ENCODE measurements around the gene TRIM34.
"Not testable (repeated sequence)": the region's sequence is repeated elsewhere in the genome, so short reads cannot be mapped to it uniquely, and the experiment has no call there.

Gene TRIM34

DNA sequence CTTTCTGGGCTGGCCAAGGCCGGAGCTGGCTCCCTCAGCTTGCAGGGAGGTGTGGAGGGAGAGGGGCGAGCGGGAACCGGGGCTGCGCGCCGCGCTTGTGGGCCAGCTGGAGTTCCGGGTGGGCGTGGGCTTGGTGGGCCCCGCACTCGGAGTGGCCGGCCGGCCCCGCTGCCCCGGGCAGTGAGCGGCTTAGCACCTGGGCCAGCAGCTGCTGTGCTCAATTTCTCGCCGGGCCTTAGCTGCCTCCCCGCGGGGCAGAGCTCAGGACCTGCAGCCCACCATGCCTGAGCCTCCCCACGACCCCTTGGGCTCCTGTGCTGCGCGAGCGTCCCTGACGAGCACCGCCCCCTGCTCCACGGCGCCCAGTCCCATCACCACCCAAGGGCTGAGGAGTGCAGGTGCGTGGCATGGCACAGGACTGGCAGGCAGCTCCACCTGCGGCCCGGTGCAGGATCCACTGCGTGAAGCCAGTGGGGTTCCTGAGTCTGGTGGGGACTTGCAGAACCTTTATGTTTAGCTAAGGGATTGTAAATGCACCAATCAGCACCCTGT, 58.2 kb downstream of the TRIM34 start:
- H3K4me3 Mint-ChIP-seq: not testable (repeated sequence)

DNA sequence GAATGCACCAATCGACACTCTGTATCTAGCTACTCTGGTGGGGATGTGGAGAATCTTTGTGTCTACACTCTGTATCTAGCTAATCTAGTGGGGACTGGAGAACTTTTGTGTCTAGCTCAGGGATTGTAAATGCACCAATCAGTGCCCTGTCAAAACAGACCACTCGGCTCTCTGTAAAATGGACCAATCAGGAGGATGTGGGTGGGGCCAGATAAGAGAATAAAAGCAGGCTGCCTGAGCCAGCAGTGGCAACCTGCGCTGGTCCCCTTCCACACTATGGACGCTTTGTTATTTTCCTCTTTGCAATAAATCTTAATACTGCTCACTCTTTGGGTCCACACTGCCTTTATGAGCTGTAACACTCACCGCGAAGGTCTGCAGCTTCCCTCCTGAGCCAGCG, 58.8 kb downstream of the TRIM34 start:
- intact Hi-C loops (cut with micrococcal nuclease): loop anchor here (1.0 to 10.0 kb wide), 3 partner anchors 9 to 551 kb away; partner anchors contain the start of genes CNGA4 and FHIP1B
- not testable (repeated sequence) for H3K27me3 Mint-ChIP-seq, H3K9me3 Mint-ChIP-seq
- Mint-ChIP-seq H3K36me3 (ENCODE audit: low read depth) (peaks cover 33% of the 10 kb centered on the region), H3K4me3 (peak overlapping the region; percentile 91), H3K4me1 (ENCODE audit: low read depth) (peaks cover 47% of the 10 kb centered on the region), H3K27ac (peak overlapping the region; percentile 92)

More for the DNA sequence above, 58.2 kb downstream of the TRIM34 start:
- intact Hi-C loops (cut with micrococcal nuclease): loop anchor here (5.0 to 10.0 kb wide), 2 partner anchors 129 to 552 kb away; partner anchors contain the start of genes CNGA4 and FHIP1B
- Mint-ChIP-seq H3K36me3 (ENCODE audit: low read depth) (peaks cover 39% of the 10 kb centered on the region), H3K4me1 (ENCODE audit: low read depth) (peaks cover 50% of the 10 kb centered on the region), H3K27ac (peak overlapping the region; percentile 92)
- H3K9me3 Mint-ChIP-seq, H3K27me3 Mint-ChIP-seq: not testable (repeated sequence)

GRCh38 chr11:5684036-5684645, 59.3 kb downstream of the TRIM34 start:
- Mint-ChIP-seq H3K9me3 (no peaks in the 10 kb centered on the region), H3K27me3 (no peaks in the 10 kb centered on the region), H3K36me3 (ENCODE audit: low read depth) (peaks cover 30% of the 10 kb centered on the region), H3K27ac (peak overlapping the region; percentile 92), H3K4me3 (peak overlapping the region; percentile 91), H3K4me1 (ENCODE audit: low read depth) (peaks cover 45% of the 10 kb centered on the region)
- intact Hi-C loops (cut with micrococcal nuclease): loop anchor here (1.0 to 10.0 kb wide), 3 partner anchors 8 to 551 kb away; partner anchors contain the start of genes CNGA4 and FHIP1B

DNA sequence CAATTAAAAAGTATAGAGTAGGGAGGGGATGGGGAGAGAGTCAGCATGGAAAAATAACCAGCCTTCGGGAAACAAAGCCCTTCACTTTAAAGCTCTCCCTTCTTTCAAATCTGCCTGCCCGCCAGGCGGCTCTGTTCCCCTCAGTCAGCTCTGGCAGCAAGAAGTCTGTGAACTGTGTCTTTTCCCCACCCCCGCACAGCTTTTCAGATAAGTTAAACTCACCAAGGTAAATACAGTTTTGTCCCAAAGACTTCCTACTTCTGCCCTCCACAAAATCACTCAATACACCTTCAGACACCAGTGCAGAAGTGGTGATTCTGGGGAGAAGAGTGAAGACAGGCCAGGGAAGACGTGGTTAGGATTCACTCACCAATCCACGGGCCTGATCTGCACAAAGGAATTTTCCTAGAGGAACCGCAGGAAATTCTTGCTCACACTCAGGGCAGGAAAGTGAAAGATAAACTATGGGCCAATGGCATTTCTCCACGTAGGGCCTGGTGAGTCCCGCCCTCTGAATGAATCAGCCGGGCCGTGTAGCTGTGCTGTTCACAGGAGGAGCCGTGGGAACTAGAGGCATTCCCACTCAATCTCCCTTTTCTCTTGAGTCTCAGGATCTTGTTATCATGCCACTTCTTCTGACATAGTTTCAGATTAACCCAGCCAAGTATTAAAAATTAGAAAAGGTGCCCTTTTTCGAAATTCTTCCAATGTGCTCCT, 60.0 kb downstream of the TRIM34 start, which contains the start of gene TRIM5:
Gene TRIM5 (minus strand): TSS at position 429 of the 717 bp plus-strand sequence. CDS start 4,897 bp downstream, outside the sequence.
- H3K27ac Mint-ChIP-seq: peak within 1 kb of the TSS; percentile 92
- intact Hi-C loops (cut with micrococcal nuclease): loop anchor here (1.0 to 10.0 kb wide), 4 partner anchors 7 to 550 kb away; partner anchors contain the start of genes CNGA4, FHIP1B and TRIM34
- peak within 1 kb of the TSS; percentile 91 for H3K4me3 Mint-ChIP-seq
- no peaks in the 10 kb centered on the region for H3K27me3 Mint-ChIP-seq
- peaks cover 42% of the 10 kb centered on the region for H3K4me1 Mint-ChIP-seq (ENCODE audit: low read depth)
- H3K9me3 Mint-ChIP-seq: no peaks in the 10 kb centered on the region
- H3K36me3 Mint-ChIP-seq (ENCODE audit: low read depth): peaks cover 26% of the 10 kb centered on the region

DNA sequence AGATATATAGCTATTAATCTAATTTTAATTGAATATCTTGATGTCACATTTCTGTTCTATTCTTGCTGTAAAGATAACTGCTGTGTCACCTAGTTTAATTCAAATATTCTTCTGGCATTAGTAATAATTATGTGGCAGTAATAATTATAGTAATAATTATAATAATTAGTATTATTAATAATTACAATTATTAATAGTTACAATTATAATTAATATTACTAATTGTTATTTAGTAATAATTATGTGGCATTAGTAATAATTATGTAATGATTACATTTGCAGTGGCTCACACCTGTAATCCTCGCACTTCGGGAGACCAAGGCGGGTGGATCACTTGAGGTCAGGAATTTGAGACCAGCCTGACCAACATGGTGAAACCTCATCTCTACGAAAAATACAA, 61.6 kb downstream of the TRIM34 start:
- no peaks in the 10 kb centered on the region for H3K27me3 Mint-ChIP-seq
- no peak overlapping the region for H3K4me3 Mint-ChIP-seq
- no peaks in the 10 kb centered on the region for H3K9me3 Mint-ChIP-seq
- H3K27ac Mint-ChIP-seq: no peak overlapping the region
- intact Hi-C loops (cut with micrococcal nuclease): loop anchor here (5.0 to 10.0 kb wide), 2 partner anchors 59 to 548 kb away; partner anchors contain the start of genes CNGA4, FHIP1B and TRIM34
- peaks cover 23% of the 10 kb centered on the region for H3K36me3 Mint-ChIP-seq (ENCODE audit: low read depth)
- H3K4me1 Mint-ChIP-seq (ENCODE audit: low read depth): peaks cover 45% of the 10 kb centered on the region

DNA sequence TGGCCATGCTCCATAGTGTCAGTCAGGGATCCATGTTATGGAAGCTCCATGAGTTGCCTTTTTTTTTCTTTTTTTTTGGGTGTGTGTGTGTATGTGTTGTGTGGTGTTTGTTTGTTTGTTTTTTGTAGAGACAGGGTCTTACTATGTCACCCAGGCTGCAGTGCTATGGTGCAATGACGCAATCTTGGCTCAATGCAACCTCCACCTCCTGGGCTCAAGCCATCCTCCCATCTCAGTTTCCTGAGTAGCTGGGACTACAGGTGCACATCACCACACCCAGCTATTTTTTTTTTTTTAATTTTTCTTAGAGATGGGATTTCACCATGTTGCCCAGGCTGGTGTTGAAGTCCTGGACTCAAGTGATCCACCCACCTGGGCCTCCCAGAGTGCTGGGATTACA, 63.7 kb downstream of the TRIM34 start:
- Mint-ChIP-seq H3K9me3 (no peaks in the 10 kb centered on the region), H3K27ac (no peak overlapping the region), H3K36me3 (ENCODE audit: low read depth) (peaks cover 18% of the 10 kb centered on the region), H3K4me3 (no peak overlapping the region), H3K27me3 (no peaks in the 10 kb centered on the region), H3K4me1 (ENCODE audit: low read depth) (peaks cover 53% of the 10 kb centered on the region)
- intact Hi-C loops (cut with micrococcal nuclease): loop anchor here (5.0 to 10.0 kb wide), 2 partner anchors 61 to 546 kb away; partner anchors contain the start of genes CNGA4, FHIP1B and TRIM34

DNA sequence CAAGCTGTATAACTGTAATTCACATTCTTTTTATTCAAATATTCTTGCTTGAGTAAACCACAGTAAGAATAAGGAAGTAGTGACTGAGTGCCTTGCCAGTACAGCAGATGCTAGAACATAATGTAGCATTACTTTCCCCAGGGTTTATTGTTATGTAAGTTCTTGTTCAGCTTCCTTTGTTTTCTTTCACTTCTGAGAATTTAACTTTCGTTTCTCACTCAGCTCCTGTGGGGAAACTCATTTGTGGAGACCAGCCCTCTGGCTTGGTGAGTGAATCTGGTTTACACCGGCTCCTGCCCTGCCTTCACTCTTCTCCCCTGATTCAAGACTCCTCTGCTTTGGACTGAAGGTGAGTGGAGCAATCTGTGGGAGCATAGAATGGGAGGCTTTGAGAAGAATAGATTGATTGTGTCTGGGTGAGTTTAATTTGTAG, 64.8 kb downstream of the TRIM34 start, which contains the start of gene TRIM22:
Gene TRIM22 (plus strand): TSS at position 240 of the 433 bp plus-strand sequence. CDS start 6,443 bp downstream, outside the sequence.
- Mint-ChIP-seq H3K4me1 (ENCODE audit: low read depth) (peaks cover 57% of the 10 kb centered on the region), H3K4me3 (peak within 1 kb of the TSS; percentile 80), H3K9me3 (no peaks in the 10 kb centered on the region), H3K36me3 (ENCODE audit: low read depth) (peaks cover 13% of the 10 kb centered on the region), H3K27ac (peak within 1 kb of the TSS; percentile 89), H3K27me3 (no peaks in the 10 kb centered on the region)
- intact Hi-C loops (cut with micrococcal nuclease): loop anchor here (1.0 to 10.0 kb wide), 3 partner anchors 11 to 545 kb away; partner anchors contain the start of genes CNGA4, FHIP1B and TRIM34

- H3K36me3 Mint-ChIP-seq (ENCODE audit: low read depth): peaks cover 16% of the 10 kb centered on the region
- peak overlapping the region; percentile 80 for H3K4me3 Mint-ChIP-seq
- H3K4me1 Mint-ChIP-seq (ENCODE audit: low read depth): peaks cover 61% of the 10 kb centered on the region
- H3K27ac Mint-ChIP-seq: peak overlapping the region; percentile 89
- H3K27me3 Mint-ChIP-seq: no peaks in the 10 kb centered on the region
- H3K9me3 Mint-ChIP-seq: no peaks in the 10 kb centered on the region
- intact Hi-C loops (cut with micrococcal nuclease): no loop called here
Measured at GRCh38 chr11:5690216-5690615, 65.4 kb downstream of the TRIM34 start.

DNA sequence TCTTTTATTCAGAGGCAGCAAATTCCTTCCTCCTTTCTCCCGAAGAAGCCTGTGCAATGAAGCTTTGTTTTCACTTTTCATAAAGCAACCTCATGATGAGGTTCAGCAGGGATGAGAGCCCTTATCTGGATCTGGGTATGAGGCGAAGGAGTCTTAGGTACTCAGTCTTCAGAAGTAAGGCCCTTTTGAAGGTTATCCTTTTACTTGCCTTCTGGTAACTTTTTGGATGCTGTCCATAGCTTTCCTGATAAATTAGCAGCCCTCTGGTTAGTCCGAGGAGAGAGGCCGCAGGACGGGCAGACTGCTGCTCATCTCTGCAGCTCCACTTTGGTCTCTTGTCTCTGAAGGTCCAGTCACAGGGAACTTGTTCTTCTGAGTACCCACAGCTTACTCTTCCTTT, 65.9 kb downstream of the TRIM34 start:
- H3K9me3 Mint-ChIP-seq: no peaks in the 10 kb centered on the region
- intact Hi-C loops (cut with micrococcal nuclease): no loop called here
- peaks cover 20% of the 10 kb centered on the region for H3K36me3 Mint-ChIP-seq (ENCODE audit: low read depth)
- H3K4me3 Mint-ChIP-seq: peak overlapping the region; percentile 80
- no peaks in the 10 kb centered on the region for H3K27me3 Mint-ChIP-seq
- H3K4me1 Mint-ChIP-seq (ENCODE audit: low read depth): peaks cover 59% of the 10 kb centered on the region
- H3K27ac Mint-ChIP-seq: peak overlapping the region; percentile 89

- H3K36me3 Mint-ChIP-seq (ENCODE audit: low read depth): peaks cover 26% of the 10 kb centered on the region
- H3K4me3 Mint-ChIP-seq: peak overlapping the region; percentile 80
- peaks cover 55% of the 10 kb centered on the region for H3K4me1 Mint-ChIP-seq (ENCODE audit: low read depth)
- intact Hi-C loops (cut with micrococcal nuclease); H3K27me3 Mint-ChIP-seq; H3K9me3 Mint-ChIP-seq: not testable (repeated sequence)
- H3K27ac Mint-ChIP-seq: peak overlapping the region; percentile 89
Measured at GRCh38 chr11:5691238-5691963, 66.6 kb downstream of the TRIM34 start.

DNA sequence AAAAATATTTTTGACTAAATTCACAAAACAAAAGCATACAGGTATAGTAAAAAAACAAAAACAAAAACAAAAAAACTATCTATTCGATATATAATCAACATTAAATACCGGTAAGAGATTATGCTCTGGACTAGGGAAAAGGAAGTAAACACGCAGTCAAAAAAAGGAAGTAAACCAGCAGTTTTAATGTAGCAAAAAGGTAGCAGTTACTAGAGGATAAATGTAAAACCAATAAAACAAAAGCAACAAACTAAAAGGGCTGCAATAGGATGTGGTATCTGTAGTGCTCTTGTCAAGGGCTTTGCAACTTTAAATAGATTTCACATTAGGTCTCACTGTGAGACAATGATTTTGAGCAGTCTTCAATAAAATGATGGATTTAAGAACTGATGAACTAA, 67.2 kb downstream of the TRIM34 start:
- Mint-ChIP-seq H3K4me1 (ENCODE audit: low read depth) (peaks cover 55% of the 10 kb centered on the region), H3K36me3 (ENCODE audit: low read depth) (peaks cover 32% of the 10 kb centered on the region), H3K4me3 (peak overlapping the region; percentile 80), H3K27me3 (no peaks in the 10 kb centered on the region), H3K27ac (peak overlapping the region; percentile 89), H3K9me3 (no peaks in the 10 kb centered on the region)
- intact Hi-C loops (cut with micrococcal nuclease): loop anchor here (1.0 kb wide), 1 partner anchor 8 kb away; no protein-coding TSS in a partner anchor

Data from dendritic cell treated with granulocyte-macrophage colony-stimulating factor and Interleukin-4, amounts not matched to agents 40 ng/mL and 50 ng/mL, for 4 days (primary cell).